ENCODE data around the gene KCNAB2.

GRCh38 chr1:6149597-6149996, 103.9 kb downstream of the KCNAB2 start:
- TF ChIP-seq EZH2 (IDR thresholded peaks at IDR 0.05; ENCODE audit: insufficient read depth, poor library complexity, severe bottlenecking) (no peak), EZH2phosphoT487 (IDR thresholded peaks at IDR 0.05; ENCODE audit: insufficient read depth, low read depth) (no peak)

Data from GM23248 (cell line).